Suprapubic skin (tissue), 3 donors: Measurements from ENCODE around the gene EPHB1.

Experiments used
- POLR2A ChIP-seq, 2 donors: fragments of 450-650 bp; IDR thresholded peaks; one replicate each; pipeline ENCODE4 v1.6.1; 2017; ENCODE audit warnings: antibody characterized with exemption in 2 of 2, mild to moderate bottlenecking in 2 of 2, moderate library complexity in 2 of 2
- TF ChIP-seq, protein P1 (sequence below), 2 donors: fragments of 200-600 bp in 1 of 2; fragments of 450-650 bp in 1 of 2; sonication (generic) in 1 of 2; IDR thresholded peaks; one replicate each; pipeline ENCODE4 v1.5.1; 2016 to 2019; ENCODE audit warnings: antibody characterized with exemption in 2 of 2, mild to moderate bottlenecking in 1 of 2, moderate library complexity in 1 of 2

DNA sequence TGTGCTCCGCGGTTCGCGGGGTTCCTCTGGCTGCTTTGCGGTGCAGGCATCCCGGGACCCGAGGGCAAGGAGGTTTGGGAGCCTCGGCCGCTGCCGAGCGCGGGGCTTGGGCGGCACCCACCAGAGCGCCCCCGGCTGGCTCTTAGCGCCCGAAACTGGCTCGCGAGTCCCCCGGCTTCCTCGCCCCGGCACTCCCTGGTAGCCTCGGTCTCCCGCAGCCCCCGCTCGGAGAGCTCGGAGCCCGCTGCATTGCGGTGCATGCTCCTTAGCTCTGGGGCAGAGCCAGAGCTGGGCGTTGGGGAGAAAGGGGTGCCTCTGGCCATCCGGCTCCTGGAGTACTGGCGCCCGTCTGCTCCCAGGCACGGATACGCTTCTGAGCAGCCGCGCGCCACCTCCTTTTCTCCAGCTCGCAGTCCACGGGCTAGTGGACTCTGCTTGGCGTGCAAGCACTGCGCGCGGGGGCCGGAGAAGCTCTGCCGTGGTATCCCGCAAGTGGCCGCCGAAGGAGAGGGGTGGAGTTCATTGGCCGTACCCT is 753 bp downstream of the EPHB1 start:
- TF ChIP-seq, protein P1, sequence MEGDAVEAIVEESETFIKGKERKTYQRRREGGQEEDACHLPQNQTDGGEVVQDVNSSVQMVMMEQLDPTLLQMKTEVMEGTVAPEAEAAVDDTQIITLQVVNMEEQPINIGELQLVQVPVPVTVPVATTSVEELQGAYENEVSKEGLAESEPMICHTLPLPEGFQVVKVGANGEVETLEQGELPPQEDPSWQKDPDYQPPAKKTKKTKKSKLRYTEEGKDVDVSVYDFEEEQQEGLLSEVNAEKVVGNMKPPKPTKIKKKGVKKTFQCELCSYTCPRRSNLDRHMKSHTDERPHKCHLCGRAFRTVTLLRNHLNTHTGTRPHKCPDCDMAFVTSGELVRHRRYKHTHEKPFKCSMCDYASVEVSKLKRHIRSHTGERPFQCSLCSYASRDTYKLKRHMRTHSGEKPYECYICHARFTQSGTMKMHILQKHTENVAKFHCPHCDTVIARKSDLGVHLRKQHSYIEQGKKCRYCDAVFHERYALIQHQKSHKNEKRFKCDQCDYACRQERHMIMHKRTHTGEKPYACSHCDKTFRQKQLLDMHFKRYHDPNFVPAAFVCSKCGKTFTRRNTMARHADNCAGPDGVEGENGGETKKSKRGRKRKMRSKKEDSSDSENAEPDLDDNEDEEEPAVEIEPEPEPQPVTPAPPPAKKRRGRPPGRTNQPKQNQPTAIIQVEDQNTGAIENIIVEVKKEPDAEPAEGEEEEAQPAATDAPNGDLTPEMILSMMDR (IDR thresholded peaks at IDR 0.05): no peak
- no peak for TF ChIP-seq POLR2A (IDR thresholded peaks at IDR 0.05)
